Ramos (cell line): ENCODE results near the gene PALB2.
"Not testable (repeated sequence)": the region's sequence is repeated elsewhere in the genome, so short reads cannot be mapped to it uniquely, and the experiment has no call there.

ENCODE experiments used
- in situ Hi-C: fragments of 300-500 bp; cut with MboI; formaldehyde crosslinking; loops from one replicate; pipeline ENCODE4 v1.14.3; 2022; ENCODE audit warnings: low sequenced_read_pairs; ENCODE audit not compliant: unreplicated experiment

Gene PALB2

DNA sequence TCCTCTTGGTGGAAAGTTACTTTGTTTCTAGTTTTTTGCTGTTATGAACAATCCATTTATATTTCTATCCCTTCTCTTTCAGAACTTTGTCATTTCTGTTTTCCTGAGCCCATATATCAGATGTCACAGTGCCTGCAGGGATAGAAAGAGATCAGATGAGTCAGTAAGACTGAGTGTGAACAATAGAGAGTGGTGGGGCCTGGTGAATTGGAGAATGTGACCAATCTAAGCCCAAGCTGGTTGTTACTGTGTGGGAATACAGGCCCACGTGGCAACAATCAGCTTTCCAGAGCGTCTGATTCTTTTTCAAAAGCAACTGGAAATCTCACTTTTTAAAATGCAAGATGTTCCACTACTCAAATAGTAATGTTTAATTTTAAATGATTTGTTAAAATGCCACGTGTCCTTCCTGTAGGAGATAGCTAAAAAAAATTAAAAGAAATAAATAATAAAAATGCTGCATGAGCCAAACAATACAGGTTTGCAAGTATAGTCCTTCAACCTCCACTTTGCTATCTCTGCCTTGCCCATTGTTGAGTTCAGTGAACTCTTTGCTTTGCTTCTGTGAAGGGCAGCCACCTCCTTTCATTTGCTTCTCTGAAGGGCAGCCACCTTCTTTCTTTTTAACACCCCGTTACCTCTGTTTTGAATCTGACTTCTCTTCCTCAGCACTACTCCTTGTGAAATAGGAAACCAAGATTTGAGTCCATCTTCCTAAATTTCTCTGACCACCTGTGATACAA is 9.7 kb upstream of the PALB2 start:
- in situ Hi-C loops, result no loop called here

DNA sequence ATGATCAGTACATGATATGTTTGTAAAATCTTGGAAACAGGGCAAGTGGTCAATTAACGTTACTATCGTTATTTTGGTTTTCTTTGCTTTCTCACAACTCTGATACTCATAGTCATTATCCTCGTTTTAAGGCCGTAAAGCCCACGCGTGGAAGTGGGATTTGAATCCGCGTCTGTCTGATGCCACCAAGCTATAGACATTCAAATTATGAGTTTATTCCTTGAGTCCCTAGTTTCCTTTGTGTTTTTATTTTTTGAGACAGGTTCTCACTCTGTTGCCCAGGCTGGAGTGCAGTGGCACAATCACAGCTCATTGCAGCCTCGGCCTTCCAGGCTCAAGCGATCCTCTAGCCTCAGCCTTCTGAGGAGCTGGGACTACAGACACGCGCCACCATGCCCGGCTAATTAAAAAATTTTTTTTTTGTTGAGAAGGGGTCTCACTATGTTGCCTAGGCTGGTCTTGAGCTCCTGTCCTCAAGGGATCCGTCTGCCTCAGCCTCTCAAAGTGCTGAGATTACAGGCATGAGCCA is 1.2 kb upstream of the PALB2 start:
- in situ Hi-C loops, result no loop called here

GRCh38 chr16:23640615-23640930 is 537 bp downstream of the PALB2 start:
- in situ Hi-C loops, result no loop called here

DNA sequence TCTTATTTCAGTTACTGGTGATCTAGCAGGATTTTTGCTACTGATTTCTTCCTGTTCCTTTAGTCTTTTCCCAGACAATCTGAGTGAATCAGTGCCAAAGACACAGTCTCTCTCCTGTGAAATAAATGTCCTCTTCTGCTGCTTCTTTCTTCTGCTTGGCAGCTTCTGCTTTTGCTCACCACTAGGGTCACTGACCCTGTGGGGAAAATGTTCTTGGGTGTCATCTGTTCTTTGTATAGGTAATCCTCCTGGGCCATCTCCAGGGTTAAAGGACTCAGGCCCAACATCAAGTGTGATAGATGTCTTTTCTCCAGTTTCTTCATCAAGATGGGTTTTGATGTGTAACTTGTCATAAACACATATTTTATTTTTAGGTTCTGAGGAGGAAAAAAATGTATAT is 5.2 kb downstream of the PALB2 start:
- in situ Hi-C loops, result no loop called here

DNA sequence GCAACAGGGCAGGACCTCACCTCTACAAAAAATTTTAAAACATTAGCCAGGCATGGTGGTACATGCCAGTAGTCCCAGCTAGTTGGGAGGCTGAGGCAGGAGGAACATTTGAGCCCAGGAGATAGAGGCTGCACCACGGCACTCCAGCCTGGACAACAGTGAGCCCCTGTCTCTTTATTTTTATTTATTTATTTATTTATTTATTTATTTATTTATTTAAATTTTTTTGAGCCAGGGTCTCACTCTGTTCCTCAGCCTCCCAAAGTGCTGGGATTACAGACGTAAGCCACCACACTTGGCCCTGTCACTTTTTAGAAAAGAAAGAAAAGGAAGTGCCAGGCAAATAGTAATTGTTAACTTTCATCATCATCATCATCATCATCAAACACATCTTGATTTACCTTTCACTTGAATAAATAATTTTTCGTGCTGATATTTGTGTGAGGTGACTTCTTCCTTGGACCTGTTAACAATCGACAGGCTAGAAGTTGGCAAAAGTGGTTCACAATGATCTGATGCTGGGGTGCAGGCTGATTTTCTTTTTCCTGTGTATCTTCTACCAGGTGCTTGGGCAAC is 6.6 kb downstream of the PALB2 start:
- in situ Hi-C loops, result no loop called here

DNA sequence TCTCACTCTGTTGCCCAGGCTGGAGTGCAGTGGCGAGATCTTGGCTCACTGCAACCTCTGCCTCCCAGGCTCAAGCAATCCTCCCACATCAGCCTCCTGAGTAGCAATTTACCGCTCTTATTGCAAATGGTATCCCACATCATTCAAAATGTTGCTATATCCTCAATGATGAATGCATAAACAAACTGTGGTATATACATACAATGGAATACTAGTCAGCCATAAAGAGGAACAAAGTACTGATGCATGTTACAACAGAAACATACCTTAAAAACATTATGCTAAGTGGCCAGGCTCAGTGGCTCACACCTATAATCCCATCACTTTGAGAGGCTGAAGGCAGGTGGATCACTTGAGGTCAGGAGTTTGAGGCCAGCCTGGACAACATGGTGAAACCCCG is 9.2 kb downstream of the PALB2 start:
- in situ Hi-C loops, result not testable (repeated sequence)

- in situ Hi-C loops, result no loop called here
These were observed 11.6 kb downstream of the PALB2 start for GRCh38 chr16:23629516-23629915.

DNA sequence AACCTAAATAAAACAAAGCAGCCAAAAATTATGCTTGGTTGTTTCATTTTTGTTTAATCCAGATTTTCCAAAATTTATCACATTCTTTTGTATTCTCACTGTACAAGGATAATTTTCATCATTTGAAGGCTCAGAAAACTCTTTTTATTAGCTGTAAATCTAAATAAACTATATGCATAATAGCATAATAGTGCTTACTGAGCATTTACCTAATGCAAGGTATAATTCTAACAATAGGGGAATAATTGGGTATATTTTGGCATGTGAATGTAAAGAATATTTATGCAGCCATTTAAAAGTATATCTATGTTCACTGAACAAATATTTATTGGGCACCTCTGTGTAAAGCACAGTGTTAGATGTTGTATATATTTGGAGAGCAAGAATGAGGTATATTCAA is 17.0 kb downstream of the PALB2 start:
- in situ Hi-C loops, result no loop called here

DNA sequence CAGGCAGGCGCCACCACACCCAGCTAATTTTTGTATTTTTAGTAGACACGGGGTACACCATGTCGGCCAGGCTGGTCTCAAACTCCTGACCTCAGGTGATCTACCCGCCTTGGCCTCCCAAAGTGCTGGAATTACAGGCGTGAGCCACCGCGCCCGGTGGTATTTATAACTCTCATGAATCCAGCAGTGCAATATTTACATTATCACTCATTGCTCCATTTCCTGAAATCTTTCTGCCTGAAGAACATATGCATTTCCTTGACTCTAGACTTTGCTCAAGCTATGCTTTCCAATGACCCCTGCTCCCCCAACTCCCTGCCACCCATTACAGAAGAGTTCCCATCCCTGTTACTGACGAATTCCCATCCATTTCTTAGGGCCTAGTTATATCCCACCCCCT is 25.3 kb downstream of the PALB2 start:
- in situ Hi-C loops, result no loop called here

DNA sequence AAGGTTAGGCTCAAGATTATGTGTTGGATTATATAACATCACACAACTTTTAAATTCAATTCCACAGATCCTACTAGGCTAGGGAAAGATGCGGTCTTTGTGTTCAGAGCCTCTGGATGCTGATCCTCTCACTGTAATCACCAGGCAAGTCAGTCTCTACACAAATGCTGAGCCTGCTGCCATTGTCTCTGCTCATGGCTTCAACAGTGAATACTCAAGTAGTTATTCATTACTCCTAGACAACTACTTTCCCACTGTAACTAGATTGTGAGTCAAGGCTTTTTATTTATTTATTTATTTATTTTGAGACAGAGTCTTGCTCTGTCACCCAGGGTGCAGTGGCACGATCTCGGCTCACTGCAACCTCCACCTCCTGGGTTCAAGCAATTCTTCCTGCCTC is 29.2 kb downstream of the PALB2 start:
- in situ Hi-C loops, result no loop called here

DNA sequence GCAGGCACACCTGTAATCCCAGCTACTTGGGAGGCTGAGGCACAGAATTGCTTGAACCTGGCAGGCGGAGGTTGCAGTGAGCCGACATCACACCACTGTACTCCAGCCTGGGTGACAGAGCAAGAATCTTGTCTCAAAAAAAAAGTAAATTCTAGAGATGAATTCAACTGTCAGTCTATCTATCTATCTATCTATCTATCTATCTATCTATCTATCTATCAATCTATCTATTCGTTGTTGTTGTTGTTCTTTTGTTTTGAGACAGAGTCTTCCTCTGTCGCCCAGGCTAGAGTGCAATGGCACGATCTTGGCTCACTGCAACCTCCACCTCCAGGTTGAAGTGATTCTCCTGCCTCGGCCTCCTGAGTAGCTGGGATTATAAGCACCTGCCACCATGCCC is 30.2 kb downstream of the PALB2 start:
- in situ Hi-C loops, result not testable (repeated sequence)

GRCh38 chr16:23609929-23610328 is 31.2 kb downstream of the PALB2 start:
- in situ Hi-C loops, result no loop called here

- in situ Hi-C loops, result no loop called here
These were observed 32.9 kb downstream of the PALB2 start for GRCh38 chr16:23608194-23608593.

GRCh38 chr16:23607726-23608125 is 33.4 kb downstream of the PALB2 start:
- in situ Hi-C loops, result no loop called here

DNA sequence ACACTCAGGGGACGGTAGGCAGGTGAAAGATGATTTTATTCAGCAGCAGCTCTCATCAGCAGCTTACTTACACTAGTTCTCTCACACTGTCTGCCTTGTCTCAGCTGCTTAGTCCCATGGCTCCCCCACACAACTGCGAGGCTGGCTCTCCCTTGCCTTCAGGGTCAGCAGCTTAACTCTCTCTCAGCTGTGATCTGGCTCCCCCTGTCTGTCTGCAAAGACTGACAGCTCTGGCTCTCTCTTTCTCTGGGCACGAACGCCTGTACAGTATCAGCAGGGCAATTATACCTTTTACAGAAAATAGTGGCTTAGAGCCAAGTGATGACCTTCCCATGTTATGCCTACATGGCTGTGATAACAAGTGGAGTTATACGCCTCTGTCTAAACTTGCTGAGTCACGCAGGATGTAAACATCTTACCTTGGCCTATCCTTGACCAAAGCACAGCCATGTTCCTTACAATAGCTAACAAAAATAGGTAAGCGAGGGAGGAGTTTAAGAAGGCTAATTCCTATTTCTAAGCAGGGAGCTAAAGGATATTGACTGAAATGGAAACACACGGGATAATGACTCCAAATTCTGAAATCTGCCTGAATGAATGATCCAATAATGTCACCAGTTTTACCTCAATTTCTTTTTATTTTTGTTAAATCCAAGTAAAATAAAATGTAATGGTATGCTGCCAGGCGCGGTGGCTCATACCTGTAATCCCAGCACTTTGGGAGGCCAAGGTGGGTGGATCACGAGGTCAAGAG is 43.9 kb downstream of the PALB2 start:
- in situ Hi-C loops, result loop anchor here (25.0 kb wide), 1 partner anchor 410 kb away; the partner anchor contains the start of gene SCNN1G

GRCh38 chr16:23595951-23596720 is 45.0 kb downstream of the PALB2 start, which contains the start of gene NDUFAB1:
TSS of gene NDUFAB1 (minus strand) at chr16:23596316. CDS start at chr16:23596290, 26 bp downstream.
- in situ Hi-C loops, result loop anchor here (25.0 kb wide), 1 partner anchor 409 kb away; the partner anchor contains the start of gene SCNN1G

- in situ Hi-C loops, result loop anchor here (25.0 kb wide), 1 partner anchor 408 kb away; the partner anchor contains the start of gene SCNN1G
These were observed 45.7 kb downstream of the PALB2 start for GRCh38 chr16:23595246-23595950.

GRCh38 chr16:23594186-23594585 is 46.9 kb downstream of the PALB2 start:
- in situ Hi-C loops, result loop anchor here (25.0 kb wide), 1 partner anchor 407 kb away; the partner anchor contains the start of gene SCNN1G

GRCh38 chr16:23590181-23590580 is 50.9 kb downstream of the PALB2 start:
- in situ Hi-C loops, result loop anchor here (25.0 kb wide), 1 partner anchor 403 kb away; the partner anchor contains the start of gene SCNN1G
